GM12878 (cell line): ENCODE data around the gene WDR89.

Source experiments
- FOXM1 ChIP-seq: IDR thresholded peaks from 2 replicates; pipeline ENCODE4 v1.6.1; 2012; ENCODE audit warnings: low read depth, mild to moderate bottlenecking, inconsistent platforms, low read length, moderate library complexity
- HDAC2 ChIP-seq: fragments of 200-600 bp; sonication (generic); IDR thresholded peaks from 2 replicates; pipeline ENCODE4 v1.6.1; 2017
- KAT2A ChIP-seq: conservative IDR thresholded peaks from 2 replicates; pipeline ENCODE4 v1.6.1; 2011; ENCODE audit warnings: low read depth, low read length; ENCODE audit not compliant: control insufficient read depth
- MTA2 ChIP-seq: fragments of 450-650 bp; IDR thresholded peaks from 2 replicates; pipeline ENCODE4 v1.6.1; 2016; ENCODE audit warnings: low read depth, mild to moderate bottlenecking, moderate library complexity
- TCF12 ChIP-seq: IDR thresholded peaks from 2 replicates; pipeline ENCODE4 v1.6.1; 2011; ENCODE audit warnings: low read depth, mild to moderate bottlenecking, low read length

DNA sequence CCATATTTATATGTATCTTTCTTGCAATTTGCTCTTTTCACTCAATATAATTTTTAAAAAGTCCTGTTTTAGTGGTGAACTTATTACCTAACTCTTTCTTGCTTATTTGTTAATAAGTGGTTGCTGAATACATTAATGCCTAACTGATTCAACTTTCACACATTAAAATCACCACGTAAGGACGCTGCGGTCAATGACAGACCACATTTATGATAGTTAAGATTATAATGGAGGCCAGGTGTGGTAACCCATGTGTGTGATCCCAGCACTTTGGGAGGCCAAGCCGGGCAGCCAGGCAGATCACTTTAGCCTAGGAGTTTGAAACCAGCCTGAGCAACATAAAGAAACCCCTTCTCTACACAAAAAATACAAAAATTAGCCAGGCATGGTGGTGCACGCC is 37.0 kb downstream of the WDR89 start:
- TF ChIP-seq FOXM1 (no peak), MTA2 (no peak), KAT2A (no peak), TCF12 (no peak), HDAC2 (no peak)
